NCI-H1092 (cell line): ENCODE measurements around the gene MAGEA2B.
"Not testable (repeated sequence)": the region's sequence is repeated elsewhere in the genome, so short reads cannot be mapped to it uniquely, and the experiment has no call there.

Experiments
- DNase-seq: peaks from one replicate; lab custom pipeline; 2025; lab: John Stamatoyannopoulos, UW

The MAGEA2B gene

GRCh38 chrX:152713815-152714787 is at the start of gene MAGEA2B:
Gene MAGEA2B (plus strand): TSS chrX:152714628. CDS start chrX:152717107, 2,479 bp downstream.
- not testable (repeated sequence) for DNase-seq

DNA sequence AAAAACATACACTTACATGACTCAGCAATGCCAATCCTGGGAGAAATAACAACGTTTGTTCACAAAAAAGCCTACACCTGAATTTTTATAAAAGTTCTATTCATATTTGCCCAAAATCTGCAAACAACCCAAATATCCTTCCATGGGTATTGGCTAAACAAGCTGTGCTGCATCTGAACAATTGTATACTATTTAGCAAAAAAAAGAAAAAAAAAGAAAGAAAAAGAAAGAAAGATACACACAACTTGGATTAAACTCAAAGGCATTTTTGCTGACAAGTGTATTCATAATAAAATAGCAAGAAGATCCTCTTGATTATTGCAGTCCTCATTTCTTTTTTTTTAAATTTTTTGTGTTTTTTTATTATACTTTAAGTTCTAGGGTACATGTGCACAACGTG is 40.3 kb upstream of the MAGEA2B start:
- DNase-seq: no peak

GRCh38 chrX:152674652-152675051 is 39.8 kb upstream of the MAGEA2B start:
- not testable (repeated sequence) for DNase-seq

- DNase-seq: not testable (repeated sequence)
Measured at GRCh38 chrX:152681012-152681411, 33.4 kb upstream of the MAGEA2B start.

DNA sequence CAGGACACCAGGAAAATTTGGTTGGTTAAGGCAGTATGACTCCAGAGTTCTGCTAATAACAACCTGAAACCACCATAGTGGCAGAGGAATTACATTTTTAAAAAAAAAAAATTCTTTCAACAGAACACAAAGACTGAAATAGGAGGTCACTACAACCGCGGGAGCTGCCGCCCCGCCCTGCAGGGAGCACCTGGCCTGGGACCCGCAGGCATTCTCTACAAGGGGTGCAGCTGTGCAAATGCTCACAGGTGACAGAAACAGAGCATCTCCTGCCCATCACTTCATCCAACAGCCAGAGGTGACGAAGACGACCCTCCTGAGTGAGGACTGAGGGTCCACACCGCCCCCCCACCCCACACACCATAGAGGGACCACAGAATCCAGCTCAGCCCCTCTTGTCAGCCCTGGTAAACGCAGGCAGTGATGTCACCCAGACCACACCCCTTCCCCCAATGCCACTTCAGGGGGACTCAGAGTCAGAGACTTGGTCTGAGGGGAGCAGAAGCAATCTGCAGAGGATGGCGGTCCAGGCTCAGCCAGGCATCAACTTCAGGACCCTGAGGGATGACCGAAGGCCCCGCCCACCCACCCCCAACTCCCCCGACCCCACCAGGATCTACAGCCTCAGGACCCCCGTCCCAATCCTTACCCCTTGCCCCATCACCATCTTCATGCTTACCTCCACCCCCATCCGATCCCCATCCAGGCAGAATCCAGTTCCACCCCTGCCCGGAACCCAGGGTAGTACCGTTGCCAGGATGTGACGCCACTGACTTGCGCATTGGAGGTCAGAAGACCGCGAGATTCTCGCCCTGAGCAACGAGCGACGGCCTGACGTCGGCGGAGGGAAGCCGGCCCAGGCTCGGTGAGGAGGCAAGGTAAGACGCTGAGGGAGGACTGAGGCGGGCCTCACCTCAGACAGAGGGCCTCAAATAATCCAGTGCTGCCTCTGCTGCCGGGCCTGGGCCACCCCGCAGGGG is 16.2 kb upstream of the MAGEA2B start, which contains the start of gene MAGEA3:
Gene MAGEA3 (plus strand): TSS at position 843 of the 980 bp plus-strand sequence. CDS start 2,039 bp downstream, outside the sequence.
- DNase-seq: not testable (repeated sequence)

DNA sequence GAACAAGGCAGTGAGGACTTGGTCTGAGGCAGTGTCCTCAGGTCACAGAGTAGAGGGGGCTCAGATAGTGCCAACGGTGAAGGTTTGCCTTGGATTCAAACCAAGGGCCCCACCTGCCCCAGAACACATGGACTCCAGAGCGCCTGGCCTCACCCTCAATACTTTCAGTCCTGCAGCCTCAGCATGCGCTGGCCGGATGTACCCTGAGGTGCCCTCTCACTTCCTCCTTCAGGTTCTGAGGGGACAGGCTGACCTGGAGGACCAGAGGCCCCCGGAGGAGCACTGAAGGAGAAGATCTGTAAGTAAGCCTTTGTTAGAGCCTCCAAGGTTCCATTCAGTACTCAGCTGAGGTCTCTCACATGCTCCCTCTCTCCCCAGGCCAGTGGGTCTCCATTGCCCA is 14.0 kb upstream of the MAGEA2B start:
- DNase-seq: not testable (repeated sequence)

DNA sequence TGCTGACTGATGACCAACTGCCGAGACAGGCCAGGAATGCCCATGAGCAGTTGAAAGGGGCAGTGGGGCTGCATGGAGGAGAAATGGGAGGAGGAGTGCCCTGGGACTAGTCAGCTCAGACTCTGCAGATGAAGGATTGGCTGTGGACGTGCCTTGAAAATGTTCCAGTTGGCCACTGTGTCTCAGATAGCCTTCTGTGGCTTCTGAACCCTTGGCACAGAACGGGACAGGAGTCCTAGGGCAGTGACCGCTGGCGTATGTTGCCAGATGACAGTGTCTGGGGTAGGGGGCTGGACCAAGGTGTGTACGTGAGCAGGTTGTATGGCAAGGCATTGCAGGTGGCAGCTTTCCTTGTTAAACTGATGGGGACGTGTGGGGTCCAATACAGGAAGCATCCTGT is 7.9 kb upstream of the MAGEA2B start:
- not testable (repeated sequence) for DNase-seq

DNA sequence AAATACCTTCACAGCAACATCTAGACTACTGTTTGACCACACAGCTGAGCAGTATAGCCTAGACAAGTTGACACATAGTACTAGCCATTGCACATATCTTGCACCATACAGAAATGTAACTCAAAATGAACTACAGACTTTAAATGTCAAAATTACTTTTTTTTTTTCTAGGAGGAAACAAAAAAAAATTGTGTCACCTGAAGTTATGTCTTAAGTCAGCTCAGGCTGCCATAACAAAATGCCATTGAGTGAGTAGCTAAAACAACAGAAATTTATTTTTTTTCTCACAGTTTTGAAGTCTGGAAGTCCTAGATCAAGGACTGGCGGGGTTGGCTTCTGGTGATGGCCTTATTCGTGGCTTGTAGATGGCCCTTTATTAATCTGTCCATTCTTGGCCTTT is 5.3 kb upstream of the MAGEA2B start, which contains the start of gene CSAG2:
Gene CSAG2 (minus strand): TSS at position 101 of the 400 bp plus-strand sequence. CDS start 161 bp downstream, outside the sequence.
- not testable (repeated sequence) for DNase-seq

DNA sequence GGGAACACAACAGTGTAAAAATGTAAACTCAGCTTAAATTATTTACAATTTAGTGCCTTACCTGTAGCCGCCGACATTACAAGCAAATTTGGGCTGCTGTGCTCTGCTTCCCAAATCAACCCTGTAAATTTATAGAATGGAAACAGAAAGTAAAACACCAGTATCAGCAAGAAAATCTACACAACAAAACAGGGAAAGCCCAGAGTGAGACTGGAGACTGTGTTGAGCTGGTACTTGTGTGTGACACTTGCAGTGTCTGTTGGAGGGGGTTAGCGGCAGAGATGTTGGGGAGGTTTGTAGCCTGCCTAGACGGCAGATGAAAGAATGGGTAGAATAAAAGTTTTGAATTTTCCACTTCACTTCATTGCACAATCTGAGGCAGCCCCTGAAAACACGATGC is 1.2 kb upstream of the MAGEA2B start:
- not testable (repeated sequence) for DNase-seq

- no peak for DNase-seq
Measured at GRCh38 chrX:152725409-152725808, 11.0 kb downstream of the MAGEA2B start.

DNA sequence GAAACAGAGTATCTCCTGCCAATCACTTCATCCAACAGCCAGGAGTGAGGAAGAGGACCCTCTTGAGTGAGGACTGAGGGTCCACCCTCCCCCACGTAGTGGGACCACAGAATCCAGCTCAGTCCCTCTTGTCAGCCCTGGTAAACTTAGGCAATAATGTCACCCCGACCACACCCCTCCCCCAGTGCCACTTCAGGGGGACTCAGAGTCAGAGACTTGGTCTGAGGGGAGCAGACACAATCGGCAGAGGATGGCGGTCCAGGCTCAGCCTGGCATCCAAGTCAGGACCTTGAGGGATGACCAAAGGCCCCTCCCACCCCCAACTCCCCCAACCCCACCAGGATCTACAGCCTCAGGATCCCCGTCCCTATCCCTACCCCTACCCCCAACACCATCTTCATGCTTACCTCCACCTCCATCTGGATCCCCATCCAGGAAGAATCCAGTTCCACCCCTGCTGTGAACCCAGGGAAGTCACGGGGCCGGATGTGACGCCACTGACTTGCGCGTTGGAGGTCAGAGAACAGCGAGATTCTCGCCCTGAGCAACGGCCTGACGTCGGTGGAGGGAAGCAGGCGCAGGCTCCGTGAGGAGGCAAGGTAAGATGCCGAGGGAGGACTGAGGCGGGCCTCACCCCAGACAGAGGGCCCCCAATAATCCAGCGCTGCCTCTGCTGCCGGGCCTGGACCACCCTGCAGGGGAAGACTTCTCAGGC is 19.0 kb downstream of the MAGEA2B start, which contains the start of the genes CSAG1 and MAGEA12:
Gene CSAG1 (minus strand): TSS at position 461 of the 715 bp plus-strand sequence. CDS start 1,261 bp downstream, outside the sequence.
Gene MAGEA12 (plus strand): TSS at position 497 of the 715 bp plus-strand sequence. CDS start 2,405 bp downstream, outside the sequence.
- DNase-seq: no peak

GRCh38 chrX:152734143-152734858 is 19.9 kb downstream of the MAGEA2B start:
- not testable (repeated sequence) for DNase-seq

GRCh38 chrX:152735101-152735500 is 20.7 kb downstream of the MAGEA2B start:
- no peak for DNase-seq

DNA sequence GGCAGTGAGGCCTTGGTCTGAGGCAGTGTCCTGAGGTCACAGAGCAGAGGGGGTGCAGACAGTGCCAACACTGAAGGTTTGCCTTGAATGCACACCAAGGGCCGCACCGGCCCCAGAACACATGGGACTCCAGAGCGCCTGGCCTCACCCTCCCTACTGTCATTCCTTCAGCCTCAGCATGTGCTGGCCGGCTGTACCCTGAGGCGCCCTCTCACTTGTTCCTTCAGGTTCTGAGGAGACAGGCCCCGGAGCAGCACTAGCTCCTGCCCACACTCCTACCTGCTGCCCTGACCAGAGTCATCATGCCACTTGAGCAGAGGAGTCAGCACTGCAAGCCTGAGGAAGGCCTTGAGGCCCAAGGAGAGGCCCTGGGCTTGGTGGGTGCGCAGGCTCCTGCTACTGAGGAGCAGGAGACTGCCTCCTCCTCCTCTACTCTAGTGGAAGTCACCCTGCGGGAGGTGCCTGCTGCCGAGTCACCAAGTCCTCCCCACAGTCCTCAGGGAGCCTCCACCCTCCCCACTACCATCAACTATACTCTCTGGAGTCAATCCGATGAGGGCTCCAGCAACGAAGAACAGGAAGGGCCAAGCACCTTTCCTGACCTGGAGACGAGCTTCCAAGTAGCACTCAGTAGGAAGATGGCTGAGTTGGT is 21.6 kb downstream of the MAGEA2B start:
- DNase-seq: no peak

GRCh38 chrX:152736528-152736927 is 22.1 kb downstream of the MAGEA2B start:
- not testable (repeated sequence) for DNase-seq

DNA sequence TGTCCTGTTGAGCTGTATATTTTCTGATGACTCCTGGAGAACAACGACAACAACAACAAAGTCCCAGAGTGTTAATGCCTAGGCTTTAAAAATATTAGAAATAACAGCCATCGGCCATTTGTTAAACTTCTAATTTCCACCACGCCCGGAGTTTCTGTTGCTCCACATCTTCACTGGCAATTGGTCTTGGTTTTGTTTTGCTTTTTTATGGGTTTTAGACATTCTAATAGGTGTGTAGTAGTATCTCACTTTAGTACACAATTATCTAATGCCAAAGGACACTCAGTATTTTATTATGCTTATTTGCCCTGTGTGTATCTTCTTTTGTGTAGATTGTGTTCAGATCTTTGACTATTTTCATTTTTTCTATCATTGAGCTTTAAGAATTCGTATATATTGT is 24.1 kb downstream of the MAGEA2B start:
- no peak for DNase-seq

- DNase-seq: not testable (repeated sequence)
Measured at GRCh38 chrX:152753686-152754650, 39.5 kb downstream of the MAGEA2B start, which contains the start of gene MAGEA2. Gene MAGEA2 (minus strand): TSS chrX:152753842. CDS start chrX:152751363, 2,479 bp downstream.

DNA sequence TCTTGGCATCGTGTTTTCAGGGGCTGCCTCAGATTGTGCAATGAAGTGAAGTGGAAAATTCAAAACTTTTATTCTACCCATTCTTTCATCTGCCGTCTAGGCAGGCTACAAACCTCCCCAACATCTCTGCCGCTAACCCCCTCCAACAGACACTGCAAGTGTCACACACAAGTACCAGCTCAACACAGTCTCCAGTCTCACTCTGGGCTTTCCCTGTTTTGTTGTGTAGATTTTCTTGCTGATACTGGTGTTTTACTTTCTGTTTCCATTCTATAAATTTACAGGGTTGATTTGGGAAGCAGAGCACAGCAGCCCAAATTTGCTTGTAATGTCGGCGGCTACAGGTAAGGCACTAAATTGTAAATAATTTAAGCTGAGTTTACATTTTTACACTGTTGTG is 40.4 kb downstream of the MAGEA2B start:
- not testable (repeated sequence) for DNase-seq
